ENCODE measurements around the gene ATP8B4.

The ATP8B4 gene

DNA sequence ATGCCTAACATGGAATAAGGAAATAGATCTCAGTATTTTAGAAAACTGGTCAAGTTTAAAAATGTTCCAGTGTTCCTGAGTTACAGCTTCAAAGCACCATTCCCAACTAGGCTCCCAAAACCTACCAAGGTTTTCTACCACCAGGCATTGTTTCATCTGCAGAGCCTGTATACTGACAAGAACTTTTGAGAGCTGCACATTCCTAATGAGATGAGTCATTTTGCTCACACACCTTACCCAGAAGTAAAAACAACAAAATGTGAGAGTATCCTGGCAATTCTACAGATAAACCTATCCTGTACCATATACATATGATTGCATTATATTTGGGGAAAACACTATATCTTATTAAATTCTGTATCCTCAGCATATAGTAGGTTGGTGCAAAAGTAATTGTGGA is 90.7 kb downstream of the ATP8B4 start:
- no peak for DNase-seq (ENCODE audit: low read depth)
- H3K4me3 ChIP-seq (ENCODE audit: low read depth, low read length): no peak overlapping the region
- TF ChIP-seq, protein P1, sequence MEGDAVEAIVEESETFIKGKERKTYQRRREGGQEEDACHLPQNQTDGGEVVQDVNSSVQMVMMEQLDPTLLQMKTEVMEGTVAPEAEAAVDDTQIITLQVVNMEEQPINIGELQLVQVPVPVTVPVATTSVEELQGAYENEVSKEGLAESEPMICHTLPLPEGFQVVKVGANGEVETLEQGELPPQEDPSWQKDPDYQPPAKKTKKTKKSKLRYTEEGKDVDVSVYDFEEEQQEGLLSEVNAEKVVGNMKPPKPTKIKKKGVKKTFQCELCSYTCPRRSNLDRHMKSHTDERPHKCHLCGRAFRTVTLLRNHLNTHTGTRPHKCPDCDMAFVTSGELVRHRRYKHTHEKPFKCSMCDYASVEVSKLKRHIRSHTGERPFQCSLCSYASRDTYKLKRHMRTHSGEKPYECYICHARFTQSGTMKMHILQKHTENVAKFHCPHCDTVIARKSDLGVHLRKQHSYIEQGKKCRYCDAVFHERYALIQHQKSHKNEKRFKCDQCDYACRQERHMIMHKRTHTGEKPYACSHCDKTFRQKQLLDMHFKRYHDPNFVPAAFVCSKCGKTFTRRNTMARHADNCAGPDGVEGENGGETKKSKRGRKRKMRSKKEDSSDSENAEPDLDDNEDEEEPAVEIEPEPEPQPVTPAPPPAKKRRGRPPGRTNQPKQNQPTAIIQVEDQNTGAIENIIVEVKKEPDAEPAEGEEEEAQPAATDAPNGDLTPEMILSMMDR (IDR thresholded peaks at IDR 0.05; ENCODE audit: low read depth, low read length): no peak

DNA sequence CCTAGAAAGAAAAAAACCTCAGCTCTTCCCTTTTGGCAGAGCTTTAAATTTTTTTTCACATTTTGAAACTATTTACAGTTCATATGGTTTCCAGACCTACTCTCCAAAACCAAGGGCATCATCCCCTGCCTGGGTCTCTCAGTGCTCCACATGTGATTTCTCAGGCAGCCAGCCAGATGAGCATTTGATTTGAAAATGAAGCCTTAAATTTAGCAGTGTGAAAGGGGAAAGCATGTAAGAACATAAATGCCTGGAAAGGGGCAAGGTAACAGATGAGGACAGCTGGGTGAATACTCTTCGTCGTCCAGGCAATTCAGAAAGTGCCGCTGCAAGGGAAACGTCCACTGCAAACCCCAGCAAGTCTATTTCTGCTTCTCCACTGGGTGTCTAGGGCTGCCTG is 94.8 kb downstream of the ATP8B4 start:
- TF ChIP-seq MYC (IDR thresholded peaks at IDR 0.05; ENCODE audit: low read depth, low read length) (no peak), POLR2A (IDR thresholded peaks at IDR 0.05; ENCODE audit: extremely low read depth, insufficient read length) (no peak)
- TF ChIP-seq, protein P2, sequence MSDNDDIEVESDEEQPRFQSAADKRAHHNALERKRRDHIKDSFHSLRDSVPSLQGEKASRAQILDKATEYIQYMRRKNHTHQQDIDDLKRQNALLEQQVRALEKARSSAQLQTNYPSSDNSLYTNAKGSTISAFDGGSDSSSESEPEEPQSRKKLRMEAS (IDR thresholded peaks at IDR 0.05; ENCODE audit: low read depth, low read length): no peak
- TF ChIP-seq, protein P1 (IDR thresholded peaks at IDR 0.05; ENCODE audit: low read depth, low read length): no peak
- H3K4me3 ChIP-seq (ENCODE audit: low read depth, low read length): no peak overlapping the region
- DNase-seq (ENCODE audit: low read depth): no peak

DNA sequence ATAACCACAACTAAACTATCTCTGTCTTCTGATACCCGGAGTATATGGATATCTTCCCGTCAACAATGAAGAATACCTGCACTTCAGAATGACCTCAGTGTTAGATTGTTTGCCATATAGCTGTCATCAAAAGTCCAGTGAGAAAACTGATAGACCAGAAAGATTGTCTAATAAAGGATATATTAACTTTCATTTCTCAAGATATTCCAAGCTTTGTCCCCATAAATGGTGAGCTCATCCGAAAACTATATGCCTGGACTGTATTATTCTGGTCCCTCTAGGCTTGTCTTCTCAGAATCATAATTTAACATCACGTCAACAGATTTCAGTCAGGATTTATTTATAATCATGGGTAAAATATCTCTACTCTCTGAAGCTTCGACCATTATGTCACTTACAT is 100.5 kb downstream of the ATP8B4 start:
- DNase-seq (ENCODE audit: low read depth): no peak
- TF ChIP-seq, protein P1 (IDR thresholded peaks at IDR 0.05; ENCODE audit: low read depth, low read length): no peak
- TF ChIP-seq MYC (IDR thresholded peaks at IDR 0.05; ENCODE audit: low read depth, low read length) (no peak), POLR2A (IDR thresholded peaks at IDR 0.05; ENCODE audit: extremely low read depth, insufficient read length) (no peak)
- TF ChIP-seq, protein P2 (IDR thresholded peaks at IDR 0.05; ENCODE audit: low read depth, low read length): no peak
- H3K4me3 ChIP-seq (ENCODE audit: low read depth, low read length): no peak overlapping the region

DNA sequence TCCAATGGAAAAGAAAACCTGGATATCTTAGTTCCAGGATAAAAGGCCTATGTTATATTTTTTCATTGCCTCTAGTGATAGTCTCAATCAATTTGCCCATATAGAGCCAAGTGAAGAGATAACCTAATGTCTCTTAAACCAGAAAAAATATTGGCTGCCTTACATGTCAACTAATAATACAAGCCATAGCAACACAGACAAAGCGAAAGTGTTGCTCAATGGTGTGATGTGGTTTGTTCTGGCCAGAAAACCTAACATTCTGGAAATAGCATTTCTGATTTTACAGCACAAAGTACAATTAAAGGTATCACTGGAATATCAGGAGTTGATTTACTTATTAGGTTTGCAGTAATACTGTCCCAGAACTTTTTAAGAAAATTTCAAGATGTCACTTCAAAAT is 101.5 kb downstream of the ATP8B4 start:
- DNase-seq (ENCODE audit: low read depth): no peak
- TF ChIP-seq, protein P1 (IDR thresholded peaks at IDR 0.05; ENCODE audit: low read depth, low read length): no peak
- TF ChIP-seq POLR2A (IDR thresholded peaks at IDR 0.05; ENCODE audit: extremely low read depth, insufficient read length) (no peak), MYC (IDR thresholded peaks at IDR 0.05; ENCODE audit: low read depth, low read length) (no peak)
- TF ChIP-seq, protein P2 (IDR thresholded peaks at IDR 0.05; ENCODE audit: low read depth, low read length): no peak
- no peak overlapping the region for H3K4me3 ChIP-seq (ENCODE audit: low read depth, low read length)

DNA sequence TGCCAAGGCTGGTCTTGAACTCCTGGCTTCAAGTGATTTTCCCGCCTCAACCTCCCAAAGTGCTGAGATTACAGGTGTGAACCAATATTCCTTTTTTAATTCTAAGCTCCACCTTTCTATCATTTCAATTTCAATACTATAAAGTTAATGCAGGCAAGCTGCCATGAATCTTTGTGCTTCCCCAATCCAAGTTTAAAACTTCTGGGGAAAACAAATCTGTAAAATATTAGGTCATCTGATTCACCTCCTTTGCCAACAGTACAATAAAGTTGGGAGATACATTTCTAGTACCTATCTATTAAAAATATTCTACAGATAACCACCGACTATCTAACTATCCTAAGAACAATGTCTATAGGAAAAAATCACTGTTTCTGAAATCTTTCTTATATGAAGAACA is 102.1 kb downstream of the ATP8B4 start:
- no peak for TF ChIP-seq MYC (IDR thresholded peaks at IDR 0.05; ENCODE audit: low read depth, low read length)
- TF ChIP-seq, protein P2 (IDR thresholded peaks at IDR 0.05; ENCODE audit: low read depth, low read length): no peak
- TF ChIP-seq, protein P1 (IDR thresholded peaks at IDR 0.05; ENCODE audit: low read depth, low read length): no peak
- H3K4me3 ChIP-seq (ENCODE audit: low read depth, low read length): no peak overlapping the region

DNA sequence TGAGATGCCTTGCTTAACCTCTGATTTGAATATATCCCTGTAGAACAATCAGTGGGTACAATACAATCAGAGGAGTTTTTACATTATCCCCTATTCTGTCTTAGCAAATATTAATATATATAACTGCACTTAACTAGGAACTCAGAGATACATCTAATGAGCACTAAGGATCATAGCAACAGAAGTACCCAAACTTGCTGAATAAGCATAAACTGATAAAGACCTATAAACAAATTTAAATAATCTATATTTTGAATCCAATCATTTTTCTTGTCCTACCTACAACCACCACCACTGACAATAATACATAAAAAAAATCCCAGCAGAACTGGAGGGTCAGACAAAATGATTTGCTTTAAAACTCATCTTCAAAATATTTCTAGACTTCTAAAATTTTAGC is 106.2 kb downstream of the ATP8B4 start:
- TF ChIP-seq, protein P1 (IDR thresholded peaks at IDR 0.05; ENCODE audit: low read depth, low read length): no peak
- TF ChIP-seq MYC (IDR thresholded peaks at IDR 0.05; ENCODE audit: low read depth, low read length) (no peak), POLR2A (IDR thresholded peaks at IDR 0.05; ENCODE audit: extremely low read depth, insufficient read length) (no peak)
- TF ChIP-seq, protein P2 (IDR thresholded peaks at IDR 0.05; ENCODE audit: low read depth, low read length): no peak
- DNase-seq (ENCODE audit: low read depth): no peak

More for the DNA sequence above, 102.1 kb downstream of the ATP8B4 start:
- no peak for DNase-seq (ENCODE audit: low read depth)

More for the DNA sequence above, 106.2 kb downstream of the ATP8B4 start:
- no peak overlapping the region for H3K4me3 ChIP-seq (ENCODE audit: low read depth, low read length)

Measured in NB4 (cell line).